NCI-H460 (cell line): ENCODE results near the gene CCDC146. TPM values are rescaled to one million over a fixed set of nuclear protein-coding genes. Genes with fewer than 3 reads are reported as not detected.
A peak's percentile ranks its signal among the peaks of the same experiment; 100 is the strongest.
"Not testable (repeated sequence)": the region's sequence is repeated elsewhere in the genome, so short reads cannot be mapped to it uniquely, and the experiment has no call there.

Source experiments
- DNase-seq: peaks from one replicate; pipeline ENCODE4 v3.0.0-alpha.2; 2016; ENCODE audit warnings: low read depth; ENCODE audit errors: extremely low read depth
- total RNA-seq: library from RNA; depleted of rRNA; stranded (reverse); fragments of >200 nt; shearing (Covaris generic); gene quantifications from 2 replicates; pipeline ENCODE4 v1.2.3, GENCODE V29; 2014

Gene CCDC146
- total RNA-seq, 1 experiment from 2014 or later = 0.27 TPM

DNA sequence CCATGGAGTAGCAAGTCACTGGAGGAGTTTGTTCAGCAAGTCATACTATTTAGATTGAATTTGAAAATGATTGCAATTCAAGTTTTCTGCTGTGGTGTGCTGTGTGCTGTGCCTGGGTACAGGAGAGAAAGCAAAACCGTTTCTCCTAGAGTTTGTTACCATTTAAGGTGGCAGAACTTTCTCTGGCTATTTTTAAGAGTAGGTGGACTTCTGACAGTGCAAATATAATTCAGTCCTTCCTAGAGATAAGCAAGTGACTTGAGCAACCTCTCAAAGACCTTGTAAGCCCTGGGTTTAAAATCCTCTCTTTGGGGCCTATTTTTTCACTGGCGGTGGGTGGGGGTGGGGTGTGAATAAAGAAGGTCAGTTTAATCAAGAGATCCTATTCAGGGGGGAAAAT lies 120.1 kb downstream of the CCDC146 start:
- DNase-seq = no peak

DNA sequence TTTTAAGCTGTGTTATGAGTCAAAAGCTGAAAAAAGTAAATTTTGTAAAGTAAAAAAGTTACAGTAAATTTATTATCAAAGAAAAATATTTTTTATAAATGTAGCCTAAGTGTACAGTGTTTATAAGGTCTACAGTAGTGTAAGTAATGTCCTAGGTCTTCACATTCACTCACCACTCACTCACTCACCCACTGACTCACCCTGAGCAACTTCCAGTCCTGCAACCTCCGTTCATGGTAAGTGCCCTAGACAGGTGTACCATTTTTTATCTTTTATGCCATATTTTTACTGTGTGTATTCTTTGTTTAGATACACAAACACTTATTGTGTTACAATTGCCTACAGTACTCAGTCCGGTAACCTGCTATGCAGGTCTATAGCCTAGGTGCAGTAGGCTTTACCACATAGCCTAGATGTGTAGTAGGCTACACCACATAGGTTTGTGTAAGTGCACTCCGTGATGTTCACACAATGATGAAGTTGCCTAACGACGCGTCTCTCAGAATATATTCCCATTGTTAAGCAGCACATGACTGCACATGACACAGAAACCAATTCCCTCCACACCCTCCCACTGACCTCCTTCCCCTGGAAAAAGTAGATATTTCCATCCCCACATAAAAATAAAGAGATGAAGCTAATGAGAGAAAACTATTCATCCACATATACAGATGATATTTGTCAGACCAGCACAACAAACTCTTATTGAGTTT lies 122.0 kb downstream of the CCDC146 start:
- DNase-seq = no peak

- no peak for DNase-seq
Observed at GRCh38 chr7:77245015-77245755, 122.8 kb downstream of the CCDC146 start.

GRCh38 chr7:77246026-77246640 lies 123.7 kb downstream of the CCDC146 start:
- DNase-seq = no peak

DNA sequence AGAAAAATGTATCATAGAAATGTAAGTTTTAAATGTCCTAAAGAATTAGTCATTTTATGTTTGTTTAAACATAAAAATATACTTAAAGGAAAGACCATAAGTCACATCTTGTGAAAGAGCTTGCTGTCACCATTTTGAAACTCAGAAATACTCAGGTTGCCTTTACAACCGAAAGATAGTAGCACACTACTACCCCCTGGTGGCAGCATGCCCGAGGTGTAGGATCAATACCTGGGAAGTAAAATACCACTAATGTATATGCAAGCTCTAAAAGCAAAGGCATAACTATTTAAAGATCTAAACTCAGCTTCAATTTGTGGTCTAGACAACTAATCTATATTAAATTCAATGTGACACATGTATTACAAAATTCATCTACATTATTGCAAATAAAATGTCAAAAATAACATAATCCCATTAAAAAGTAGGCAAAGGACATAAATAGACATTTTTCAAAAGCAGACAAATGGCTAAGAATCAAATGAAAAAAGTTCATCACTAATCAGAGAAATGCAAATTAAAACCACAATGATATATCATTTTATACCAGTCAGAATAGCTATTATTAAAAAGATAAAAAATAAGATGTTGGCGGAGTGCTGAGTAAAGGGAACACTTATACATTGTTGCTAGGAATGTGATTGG lies 124.9 kb downstream of the CCDC146 start:
- peak; percentile 73 for DNase-seq

- DNase-seq = no peak
Observed at GRCh38 chr7:77248154-77248553, 125.7 kb downstream of the CCDC146 start.

DNA sequence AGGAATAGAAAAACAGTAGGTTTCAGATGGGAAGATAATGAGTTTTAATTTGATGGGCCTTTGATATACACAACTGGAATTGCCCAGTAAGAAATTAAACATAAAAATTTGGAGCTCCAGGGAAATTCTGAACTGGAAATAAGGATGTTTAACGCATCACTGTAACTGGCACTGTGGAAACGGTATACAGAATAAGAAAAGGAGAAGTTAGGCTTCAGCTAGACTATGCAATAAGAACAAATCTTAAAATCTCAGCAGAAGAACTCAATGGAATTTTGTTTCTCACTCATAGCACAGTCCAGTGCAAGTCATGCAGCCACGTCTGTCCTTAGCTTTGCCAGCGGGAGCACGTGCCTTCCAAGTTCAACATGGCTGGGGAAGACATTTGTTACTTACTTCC lies 130.1 kb downstream of the CCDC146 start:
- no peak for DNase-seq

DNA sequence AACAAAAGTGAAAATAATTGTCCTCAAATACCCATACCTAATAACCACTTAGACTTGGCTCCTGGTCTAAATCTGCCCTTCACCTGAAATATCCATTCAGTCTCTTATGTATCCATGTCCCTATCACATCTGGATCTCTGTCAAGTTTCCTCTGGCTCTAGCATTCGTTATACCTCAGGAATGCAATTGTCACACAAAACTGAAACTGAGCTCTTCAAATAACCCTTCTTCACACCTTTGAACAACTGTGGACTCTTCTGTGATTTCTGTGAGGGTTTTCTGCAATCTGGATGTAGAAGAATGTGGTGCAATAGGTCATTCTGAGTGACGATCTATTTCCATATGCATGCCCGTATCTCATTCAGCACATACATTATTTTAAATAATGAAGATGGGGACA lies 130.7 kb downstream of the CCDC146 start:
- no peak for DNase-seq

GRCh38 chr7:77254429-77254828 lies 132.0 kb downstream of the CCDC146 start:
- DNase-seq = no peak

DNA sequence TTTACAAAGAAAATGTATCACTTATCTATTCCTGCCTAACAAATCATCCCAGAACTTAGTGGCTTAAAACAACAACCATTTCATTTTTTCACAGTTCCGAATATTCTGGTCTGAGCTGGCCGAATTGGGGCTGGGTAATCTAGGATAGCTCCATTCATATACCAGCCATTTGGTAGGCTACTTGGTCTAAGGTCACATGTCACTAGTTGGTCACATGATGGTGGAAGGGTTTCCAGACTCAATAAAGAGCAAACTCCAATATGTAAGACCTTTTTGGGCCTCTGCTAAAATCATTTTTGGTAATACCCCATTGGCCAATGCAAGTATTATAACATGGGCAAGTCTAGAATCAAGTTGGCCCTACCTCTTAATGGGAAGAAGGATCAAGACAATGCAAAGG lies 132.5 kb downstream of the CCDC146 start:
- DNase-seq = no peak

- no peak for DNase-seq
Observed at GRCh38 chr7:77258014-77258413, 135.6 kb downstream of the CCDC146 start.

DNA sequence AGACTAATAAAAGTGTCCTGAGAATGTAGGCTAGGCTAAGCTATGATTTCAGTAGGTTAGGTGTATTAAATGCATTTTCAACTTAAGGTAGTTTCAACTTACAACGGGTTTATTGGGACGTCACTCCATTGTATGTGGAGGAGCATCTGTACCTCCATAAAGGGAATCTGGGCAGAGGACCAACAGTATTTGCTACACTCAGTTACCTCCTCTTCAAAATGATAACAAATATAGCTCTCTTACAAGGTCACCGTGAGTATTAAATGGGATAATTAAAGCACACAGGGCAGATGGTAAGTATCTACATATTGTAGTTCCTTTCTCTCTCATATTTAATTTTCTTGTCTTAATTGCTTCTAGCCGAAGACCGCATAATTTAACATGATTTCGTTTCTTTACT lies 136.2 kb downstream of the CCDC146 start:
- no peak for DNase-seq

- DNase-seq = no peak
Observed at GRCh38 chr7:77262316-77262715, 139.9 kb downstream of the CCDC146 start.

DNA sequence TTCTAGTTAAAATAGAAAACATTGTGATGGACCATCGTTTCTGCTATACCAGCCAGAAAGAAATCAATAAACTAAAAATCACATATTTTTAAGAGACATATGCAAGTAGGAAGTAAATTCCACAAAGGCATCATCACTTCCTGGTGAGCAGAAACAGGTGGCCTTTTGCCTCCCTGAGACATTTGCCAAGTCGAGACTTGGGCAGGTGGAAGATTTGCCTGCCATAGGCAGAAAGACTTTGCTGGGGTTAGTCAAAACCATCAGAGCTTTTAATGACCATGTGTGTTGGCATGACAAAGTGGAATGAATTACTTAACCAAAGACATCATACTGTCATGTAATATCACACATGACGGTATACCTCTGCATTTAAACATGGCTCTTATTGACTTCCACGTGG lies 143.3 kb downstream of the CCDC146 start:
- DNase-seq = no peak

GRCh38 chr7:77266291-77266794 lies 143.9 kb downstream of the CCDC146 start:
- DNase-seq = no peak

DNA sequence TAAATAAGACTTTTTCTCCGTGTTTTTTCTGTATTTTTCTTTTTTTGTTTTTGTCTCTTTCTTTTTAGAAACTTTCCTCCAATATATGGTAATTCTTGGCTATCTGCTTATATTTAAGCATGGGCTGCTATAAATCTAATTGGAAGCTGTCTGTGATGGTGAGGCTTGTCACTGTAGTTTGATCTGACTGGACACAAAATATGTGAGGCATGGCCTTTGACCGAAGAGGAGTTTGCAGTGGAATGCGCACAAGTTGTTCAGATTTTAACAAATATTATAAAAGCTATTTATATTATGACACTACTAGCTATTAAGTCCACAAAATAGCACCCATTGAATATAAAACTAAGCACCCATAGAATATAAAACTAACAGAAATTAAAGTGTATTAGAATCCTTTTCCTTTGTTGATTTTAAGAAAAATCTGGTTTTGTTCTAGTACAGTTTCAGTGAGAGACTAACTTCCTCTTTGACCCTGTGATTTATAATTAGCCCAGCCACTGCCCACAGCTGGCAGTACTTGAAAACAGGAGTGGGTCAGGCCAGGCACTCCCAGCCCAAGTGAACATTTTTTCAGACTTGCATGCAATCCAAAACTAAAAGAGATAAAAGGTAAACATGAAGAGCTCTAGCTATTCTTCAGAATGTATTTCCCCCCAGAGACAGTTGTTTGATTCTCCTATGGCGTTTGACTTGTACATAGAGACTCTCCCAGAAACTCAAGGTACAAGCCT lies 147.1 kb downstream of the CCDC146 start:
- DNase-seq = no peak

- DNase-seq = no peak
Observed at GRCh38 chr7:77270094-77270480, 147.7 kb downstream of the CCDC146 start.

DNA sequence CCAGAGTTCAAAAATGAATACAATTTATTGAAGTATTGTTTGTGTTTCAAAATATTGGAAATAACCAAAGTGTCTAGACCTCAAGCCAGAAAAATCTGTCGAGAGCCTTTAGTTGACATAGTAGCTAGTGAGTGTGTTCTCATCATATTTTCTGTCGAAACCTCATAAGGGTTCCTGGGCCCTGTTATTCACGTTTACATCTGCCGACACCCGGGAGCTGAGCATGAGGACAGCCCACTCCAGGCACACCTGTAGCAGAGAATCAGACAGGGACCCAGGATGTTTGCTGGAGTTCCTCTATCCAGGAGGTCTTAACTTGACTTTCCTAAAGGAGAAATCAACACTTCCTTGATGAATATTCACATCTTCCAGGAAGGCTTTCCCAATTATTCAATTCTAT lies 149.4 kb downstream of the CCDC146 start:
- DNase-seq = no peak

- DNase-seq = not testable (repeated sequence)
Observed at GRCh38 chr7:77275663-77276062, 153.2 kb downstream of the CCDC146 start.

DNA sequence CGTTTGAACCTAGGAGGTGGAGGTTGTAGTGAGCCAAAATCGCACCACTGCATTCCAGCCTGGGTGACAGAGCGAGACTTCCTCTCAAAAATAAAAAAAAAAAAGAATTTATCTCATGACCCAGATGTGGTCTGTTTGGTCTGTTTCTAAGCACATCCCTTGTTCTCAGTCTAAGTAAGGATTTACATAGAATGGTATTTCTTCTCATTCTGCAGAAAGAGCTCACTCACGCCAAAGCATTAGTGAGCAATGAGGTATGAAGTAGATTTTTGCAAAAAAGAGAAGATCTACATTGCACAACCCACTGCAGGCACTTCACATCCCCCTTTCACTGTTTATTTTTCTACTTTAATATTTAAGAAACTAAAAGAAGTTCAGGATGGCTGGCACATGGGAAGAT lies 153.7 kb downstream of the CCDC146 start:
- no peak for DNase-seq
